MM.1S (cell line): ENCODE data around the gene ATP11B.
A peak's percentile ranks its signal among the peaks of the same experiment; 100 is the strongest.

Source experiments
- DNase-seq: peaks from one replicate; pipeline ENCODE4 v3.0.0-alpha.2; 2015
- H2AFZ ChIP-seq: fragments of 300-600 bp; sonication (generic); 2 replicates; pipeline ENCODE4 v1.6.0; 2016; ENCODE audit warnings: antibody characterized with exemption, low read length
- H3F3A ChIP-seq: fragments of 300-600 bp; sonication (generic); 2 replicates; pipeline ENCODE4 v1.6.1; 2016; ENCODE audit warnings: mild to moderate bottlenecking, antibody characterized with exemption, low read length, moderate library complexity, mixed read lengths; ENCODE audit not compliant: insufficient read depth
- H3K27ac ChIP-seq: fragments of 300-600 bp; sonication (generic); 2 replicates; pipeline ENCODE4 v1.5.1; 2016; ENCODE audit warnings: mild to moderate bottlenecking, low read length
- H3K27me3 ChIP-seq: fragments of 300-600 bp; sonication (generic); replicated peaks from 2 replicates; pipeline ENCODE4 v1.6.0; 2016; ENCODE audit warnings: low read length; ENCODE audit not compliant: insufficient read depth
- H3K36me3 ChIP-seq: fragments of 300-600 bp; sonication (generic); replicated peaks from 2 replicates; pipeline ENCODE4 v1.6.1; 2016; ENCODE audit warnings: mild to moderate bottlenecking, low read length, mixed read lengths; ENCODE audit not compliant: insufficient read depth
- H3K4me1 ChIP-seq: fragments of 300-600 bp; sonication (generic); 2 replicates; pipeline ENCODE4 v1.6.1; 2016; ENCODE audit warnings: low read length, mixed read lengths
- H3K4me2 ChIP-seq: fragments of 300-600 bp; sonication (generic); 2 replicates; pipeline ENCODE4 v1.6.0; 2016; ENCODE audit warnings: low read depth, low read length
- H3K4me3 ChIP-seq: fragments of 300-600 bp; sonication (generic); 2 replicates; pipeline ENCODE4 v1.5.1; 2016; ENCODE audit warnings: low read length, mixed read lengths
- H3K79me2 ChIP-seq: fragments of 300-600 bp; sonication (generic); 2 replicates; pipeline ENCODE4 v1.6.1; 2016; ENCODE audit warnings: mixed run types, low read length, mixed read lengths
- H3K9ac ChIP-seq: fragments of 300-600 bp; sonication (generic); 2 replicates; pipeline ENCODE4 v1.6.1; 2016; ENCODE audit warnings: low read length, mixed read lengths
- H3K9me2 ChIP-seq: fragments of 300-600 bp; sonication (generic); replicated peaks from 2 replicates; pipeline ENCODE4 v1.6.1; 2016; ENCODE audit warnings: mild to moderate bottlenecking, low read length, mixed read lengths; ENCODE audit not compliant: insufficient read depth
- H3K9me3 ChIP-seq: fragments of 300-600 bp; sonication (generic); replicated peaks from 2 replicates; pipeline ENCODE4 v1.6.1; 2016; ENCODE audit warnings: mild to moderate bottlenecking, low read length, mixed read lengths; ENCODE audit not compliant: insufficient read depth
- H4K20me1 ChIP-seq: fragments of 300-600 bp; sonication (generic); 2 replicates; pipeline ENCODE4 v1.6.1; 2016; ENCODE audit warnings: mild to moderate bottlenecking, low read length, moderate library complexity, mixed read lengths; ENCODE audit not compliant: insufficient read depth
- EZH2 ChIP-seq: fragments of 300-600 bp; sonication (generic); optimal IDR thresholded peaks from 2 replicates; pipeline ENCODE3; 2017; ENCODE audit warnings: low read depth, mild to moderate bottlenecking, antibody characterized with exemption, low read length, mixed read lengths
- EZH2phosphoT487 ChIP-seq: fragments of 300-600 bp; sonication (generic); IDR thresholded peaks from 2 replicates; pipeline ENCODE4 v1.6.1; 2018; ENCODE audit warnings: antibody characterized with exemption, low read length
- TF ChIP-seq, protein P1 (sequence below): fragments of 300-600 bp; sonication (generic); IDR thresholded peaks from 2 replicates; pipeline ENCODE4 v1.5.1; 2016; ENCODE audit warnings: antibody characterized with exemption, low read length, mixed read lengths

Gene ATP11B

DNA sequence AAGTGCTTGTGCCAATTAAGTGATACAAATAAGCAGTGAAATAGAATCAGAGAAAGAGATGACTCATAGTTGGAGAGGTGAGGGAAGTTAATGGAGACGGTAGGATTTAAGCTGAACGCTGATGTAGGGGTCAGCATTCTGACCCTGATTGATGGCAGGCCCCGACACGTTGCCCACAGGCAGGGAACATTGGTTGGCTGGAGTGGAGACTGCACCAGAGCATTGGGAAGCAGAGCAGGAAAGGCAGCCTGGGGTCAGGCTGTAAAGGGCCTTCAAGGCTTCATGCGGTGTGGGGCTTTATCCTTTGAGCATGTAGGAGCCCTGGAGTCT is 118.4 kb downstream of the ATP11B start:
- Histone ChIP-seq H3K79me2 (no peaks in the 10 kb centered on the region), H4K20me1 (no peaks in the 10 kb centered on the region), H3K27me3 (no peaks in the 10 kb centered on the region), H3K4me2 (no peak overlapping the region), H3F3A (peaks cover 20% of the 10 kb centered on the region), H2AFZ (no peak overlapping the region), H3K9me2 (no peaks in the 10 kb centered on the region), H3K27ac (no peak overlapping the region), H3K9ac (no peak overlapping the region), H3K4me1 (peaks cover 12% of the 10 kb centered on the region), H3K4me3 (no peak overlapping the region), H3K36me3 (0 out of 2 replicates have a peak, but pooled peaks cover 11% of the 10 kb centered on the region), H3K9me3 (no peaks in the 10 kb centered on the region)
- DNase-seq, result no peak
- TF ChIP-seq EZH2phosphoT487 (no peak), EZH2 (no peak)
- TF ChIP-seq, protein P1, sequence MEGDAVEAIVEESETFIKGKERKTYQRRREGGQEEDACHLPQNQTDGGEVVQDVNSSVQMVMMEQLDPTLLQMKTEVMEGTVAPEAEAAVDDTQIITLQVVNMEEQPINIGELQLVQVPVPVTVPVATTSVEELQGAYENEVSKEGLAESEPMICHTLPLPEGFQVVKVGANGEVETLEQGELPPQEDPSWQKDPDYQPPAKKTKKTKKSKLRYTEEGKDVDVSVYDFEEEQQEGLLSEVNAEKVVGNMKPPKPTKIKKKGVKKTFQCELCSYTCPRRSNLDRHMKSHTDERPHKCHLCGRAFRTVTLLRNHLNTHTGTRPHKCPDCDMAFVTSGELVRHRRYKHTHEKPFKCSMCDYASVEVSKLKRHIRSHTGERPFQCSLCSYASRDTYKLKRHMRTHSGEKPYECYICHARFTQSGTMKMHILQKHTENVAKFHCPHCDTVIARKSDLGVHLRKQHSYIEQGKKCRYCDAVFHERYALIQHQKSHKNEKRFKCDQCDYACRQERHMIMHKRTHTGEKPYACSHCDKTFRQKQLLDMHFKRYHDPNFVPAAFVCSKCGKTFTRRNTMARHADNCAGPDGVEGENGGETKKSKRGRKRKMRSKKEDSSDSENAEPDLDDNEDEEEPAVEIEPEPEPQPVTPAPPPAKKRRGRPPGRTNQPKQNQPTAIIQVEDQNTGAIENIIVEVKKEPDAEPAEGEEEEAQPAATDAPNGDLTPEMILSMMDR, result no peak

DNA sequence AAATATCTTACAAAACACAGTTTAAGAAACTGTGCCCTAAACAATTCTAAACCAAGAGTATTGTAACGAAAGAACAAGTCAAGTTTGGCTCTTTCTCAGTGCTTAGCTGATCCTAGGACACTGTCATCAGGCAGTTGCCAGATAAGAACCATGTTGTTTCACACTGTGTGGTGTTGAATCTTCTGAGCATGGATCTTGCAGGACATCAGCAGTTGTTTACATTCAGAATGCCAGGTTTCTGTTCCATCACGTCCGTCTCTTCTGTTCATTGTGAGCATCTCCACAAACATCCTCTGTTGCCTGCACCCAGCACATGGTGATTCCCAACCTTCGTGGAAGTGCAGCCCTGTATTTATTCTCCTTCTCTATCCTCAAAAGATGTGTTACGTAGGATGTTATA is 119.2 kb downstream of the ATP11B start:
- no peak overlapping the region for H3K27ac ChIP-seq
- no peak for TF ChIP-seq EZH2
- no peak for TF ChIP-seq EZH2phosphoT487
- TF ChIP-seq, protein P1, result no peak
- H3K79me2 ChIP-seq, result no peaks in the 10 kb centered on the region
- H3K9me3 ChIP-seq, result no peaks in the 10 kb centered on the region
- H3K4me2 ChIP-seq, result no peak overlapping the region
- peaks cover 12% of the 10 kb centered on the region for H3K4me1 ChIP-seq
- no peaks in the 10 kb centered on the region for H4K20me1 ChIP-seq
- no peak for DNase-seq
- no peak overlapping the region for H3K9ac ChIP-seq
- no peaks in the 10 kb centered on the region for H3K27me3 ChIP-seq
- 0 out of 2 replicates have a peak, but pooled peaks cover 7% of the 10 kb centered on the region for H3K36me3 ChIP-seq
- no peaks in the 10 kb centered on the region for H3K9me2 ChIP-seq
- H3K4me3 ChIP-seq, result no peak overlapping the region
- H3F3A ChIP-seq, result peaks cover 15% of the 10 kb centered on the region
- no peak overlapping the region for H2AFZ ChIP-seq

DNA sequence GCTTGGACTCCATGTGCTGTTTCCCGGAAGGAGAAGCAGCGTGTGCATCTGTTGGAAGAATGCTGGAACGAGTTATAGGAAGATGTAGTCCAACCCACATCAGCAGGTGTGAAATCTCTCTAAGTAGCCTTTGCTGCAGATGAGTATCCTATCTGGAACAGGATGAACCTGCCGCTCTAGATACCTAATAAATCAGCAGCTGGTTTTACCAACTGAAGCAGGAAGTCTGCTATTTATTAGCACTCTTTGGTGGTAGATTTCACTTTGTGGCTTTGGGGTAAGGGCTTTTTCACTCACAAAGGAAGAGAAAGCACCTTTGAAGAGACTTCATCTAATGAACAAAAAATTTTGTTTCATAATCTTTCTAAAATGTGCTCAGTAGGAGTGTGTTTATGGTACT is 120.6 kb downstream of the ATP11B start:
- 0 out of 2 replicates have a peak, but pooled peaks cover 4% of the 10 kb centered on the region for H3K36me3 ChIP-seq
- H4K20me1 ChIP-seq, result no peaks in the 10 kb centered on the region
- DNase-seq, result peak; percentile 85
- H3K9ac ChIP-seq, result no peak overlapping the region
- no peaks in the 10 kb centered on the region for H3K9me2 ChIP-seq
- H3F3A ChIP-seq, result peaks cover 14% of the 10 kb centered on the region
- no peak overlapping the region for H2AFZ ChIP-seq
- H3K4me1 ChIP-seq, result peaks cover 12% of the 10 kb centered on the region
- H3K4me2 ChIP-seq, result no peak overlapping the region
- TF ChIP-seq EZH2 (no peak), EZH2phosphoT487 (no peak)
- TF ChIP-seq, protein P1, result no peak
- no peak overlapping the region for H3K27ac ChIP-seq
- no peak overlapping the region for H3K4me3 ChIP-seq
- H3K79me2 ChIP-seq, result no peaks in the 10 kb centered on the region
- H3K9me3 ChIP-seq, result no peaks in the 10 kb centered on the region
- no peaks in the 10 kb centered on the region for H3K27me3 ChIP-seq

DNA sequence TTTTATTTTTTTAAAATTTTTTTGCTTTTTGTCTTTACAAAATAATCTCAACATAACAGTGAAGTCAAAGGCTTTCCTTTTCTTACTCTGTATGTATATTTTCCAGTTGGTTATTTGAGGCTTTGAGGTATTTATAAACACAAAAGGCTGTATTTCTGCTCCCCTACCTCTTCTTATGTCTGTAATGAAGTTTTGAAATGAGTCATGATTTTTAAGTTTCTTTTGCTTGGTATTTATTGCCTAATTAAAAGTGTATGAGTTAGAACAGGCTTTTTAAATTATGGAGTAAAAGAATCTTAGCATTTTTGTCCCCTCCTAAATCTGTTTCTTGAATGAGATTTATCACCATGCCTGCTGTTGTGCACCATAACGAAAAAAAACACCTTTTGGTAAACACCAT is 121.0 kb downstream of the ATP11B start:
- Histone ChIP-seq H3K4me3 (no peak overlapping the region), H3K9me2 (no peaks in the 10 kb centered on the region), H3K4me2 (no peak overlapping the region), H3K4me1 (peaks cover 12% of the 10 kb centered on the region), H3K79me2 (no peaks in the 10 kb centered on the region), H3K36me3 (0 out of 2 replicates have a peak, but pooled peaks cover 4% of the 10 kb centered on the region), H3K9ac (no peak overlapping the region), H3K27ac (no peak overlapping the region), H3F3A (peaks cover 14% of the 10 kb centered on the region), H4K20me1 (no peaks in the 10 kb centered on the region), H2AFZ (no peak overlapping the region), H3K27me3 (no peaks in the 10 kb centered on the region), H3K9me3 (no peaks in the 10 kb centered on the region)
- no peak for TF ChIP-seq EZH2phosphoT487
- DNase-seq, result no peak
